ENCODE data around the gene SAG.
"Not testable (repeated sequence)": the region's sequence is repeated elsewhere in the genome, so short reads cannot be mapped to it uniquely, and the experiment has no call there.

The SAG gene

GRCh38 chr2:233358947-233359346, 51.3 kb downstream of the SAG start:
- DNase-seq: no peak

DNA sequence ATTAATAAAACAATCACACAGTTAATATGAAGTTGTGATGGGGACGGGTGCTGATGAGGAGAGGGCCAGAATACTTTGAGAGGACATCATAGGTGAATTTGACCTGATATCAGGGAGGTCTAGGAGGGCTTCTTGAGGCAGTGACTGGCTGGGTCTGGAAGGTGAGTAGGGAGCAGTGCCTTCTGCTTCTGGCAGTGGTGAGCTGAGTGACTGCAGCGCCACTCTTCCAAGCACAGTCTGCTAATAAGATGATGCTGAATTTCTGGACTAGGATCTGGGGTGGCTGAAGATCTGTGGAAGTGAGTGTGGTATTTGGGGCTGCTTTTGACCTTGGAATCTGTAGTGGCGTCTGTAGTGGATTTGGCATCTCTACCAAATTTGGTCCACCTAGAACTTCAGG, 52.2 kb downstream of the SAG start:
- no peak for DNase-seq

GRCh38 chr2:233360771-233361176, 53.2 kb downstream of the SAG start:
- no peak for DNase-seq

DNA sequence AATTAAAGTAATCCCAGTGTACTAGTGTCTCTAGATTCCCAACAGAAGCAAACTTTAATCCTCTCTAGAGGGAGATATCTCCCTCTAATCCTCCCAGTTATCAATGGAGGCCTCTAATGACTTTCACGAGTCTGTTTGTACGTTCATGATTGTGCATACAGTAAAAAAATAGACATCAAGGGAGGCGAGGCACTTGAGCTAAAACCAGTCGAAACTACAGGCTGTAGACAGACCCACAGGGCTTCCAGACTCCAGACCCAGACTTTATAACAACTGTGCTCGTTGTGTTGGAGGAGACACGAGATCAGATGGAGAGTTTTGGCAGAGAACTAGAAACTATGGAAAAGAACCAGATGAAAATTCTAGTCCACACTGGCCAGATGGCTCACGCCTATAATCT, 53.7 kb downstream of the SAG start:
- DNase-seq: no peak

GRCh38 chr2:233362742-233363141, 55.1 kb downstream of the SAG start:
- DNase-seq: no peak

DNA sequence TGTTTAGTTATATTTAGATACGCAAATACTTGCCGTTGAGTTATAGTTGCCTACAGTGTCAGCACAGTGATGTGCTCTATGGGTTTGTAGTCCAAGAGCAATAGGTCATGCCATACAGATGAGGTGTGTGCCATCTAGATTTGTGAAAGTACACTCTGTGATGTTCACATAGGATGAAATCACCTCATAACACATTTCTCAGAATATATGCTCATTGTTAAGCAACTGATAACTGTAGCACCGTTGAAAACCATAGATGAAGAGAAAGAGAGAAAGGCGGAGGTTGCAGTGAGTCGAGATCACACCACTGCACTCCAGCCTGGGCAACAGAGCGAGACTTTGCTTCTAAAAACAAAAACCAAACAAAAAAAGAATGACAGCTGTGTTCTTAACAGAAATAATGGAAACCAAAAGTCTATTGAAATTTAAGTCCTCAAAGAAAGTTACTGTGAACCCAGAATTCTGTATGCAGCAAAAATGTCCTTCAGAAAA, 56.2 kb downstream of the SAG start:
- no peak for DNase-seq

- DNase-seq: no peak
Measured at GRCh38 chr2:233365861-233366520, 58.4 kb downstream of the SAG start.

DNA sequence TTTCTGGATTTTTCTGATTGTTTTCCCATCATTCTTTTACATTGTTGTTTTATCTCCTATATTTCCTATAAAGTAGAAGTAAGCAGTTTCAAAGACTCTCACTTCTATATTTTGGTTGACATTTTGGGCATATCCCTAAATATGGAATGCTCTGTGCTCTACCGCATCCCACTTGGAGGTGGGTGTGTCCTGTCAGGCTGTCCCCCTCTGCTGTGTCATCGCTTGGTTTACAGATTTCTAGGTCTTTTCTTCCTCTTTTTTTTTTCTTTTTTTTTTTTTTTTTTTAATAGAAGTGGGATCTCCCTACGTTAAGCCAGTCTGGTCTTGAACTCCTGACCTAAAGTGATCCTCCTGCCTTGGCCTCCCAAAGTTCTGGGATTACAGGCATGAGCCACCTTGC, 60.0 kb downstream of the SAG start:
- DNase-seq: no peak

- DNase-seq: no peak
Measured at GRCh38 chr2:233368756-233369155, 61.1 kb downstream of the SAG start.

- DNase-seq: no peak
Measured at GRCh38 chr2:233369462-233369861, 61.8 kb downstream of the SAG start.

- no peak for DNase-seq
Measured at GRCh38 chr2:233369897-233370685, 62.5 kb downstream of the SAG start.

DNA sequence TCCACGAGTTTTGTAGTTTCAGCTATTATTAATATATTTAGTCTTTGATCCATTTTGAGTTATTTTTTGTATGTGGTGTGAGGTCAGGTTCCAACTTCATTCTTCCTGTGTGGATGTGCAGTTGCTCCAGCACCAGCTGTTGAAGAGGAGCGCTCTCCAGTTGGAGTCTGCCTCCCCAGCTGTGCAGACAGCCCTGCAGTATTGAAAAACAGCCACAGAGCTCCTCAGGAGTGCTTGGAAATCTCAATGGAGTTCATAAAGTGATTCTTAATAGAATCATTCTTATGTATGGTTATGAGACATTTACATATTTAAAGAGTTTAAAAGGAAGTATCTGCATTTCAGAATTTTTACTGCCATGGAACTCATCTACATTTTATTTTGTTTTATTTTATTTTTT, 64.0 kb downstream of the SAG start:
- no peak for DNase-seq

DNA sequence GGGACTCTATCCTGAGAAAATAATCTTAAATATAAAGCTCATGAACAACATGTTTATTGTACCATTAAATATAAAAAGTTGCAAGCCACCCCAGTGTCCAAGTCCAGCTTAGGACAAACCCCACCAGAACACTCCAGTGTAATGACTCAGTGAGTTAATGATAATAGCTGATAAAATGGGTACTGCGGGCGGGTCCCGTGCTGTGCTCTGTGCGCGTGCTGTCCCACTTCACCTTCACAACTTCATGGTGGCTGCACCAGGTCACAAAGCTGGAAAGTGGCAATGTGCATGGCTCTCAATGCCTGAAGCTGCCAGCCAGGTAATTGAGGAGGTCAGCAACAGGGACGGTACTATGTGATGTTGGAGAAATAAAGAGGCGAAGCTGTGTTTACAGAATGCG, 65.2 kb downstream of the SAG start:
- no peak for DNase-seq

DNA sequence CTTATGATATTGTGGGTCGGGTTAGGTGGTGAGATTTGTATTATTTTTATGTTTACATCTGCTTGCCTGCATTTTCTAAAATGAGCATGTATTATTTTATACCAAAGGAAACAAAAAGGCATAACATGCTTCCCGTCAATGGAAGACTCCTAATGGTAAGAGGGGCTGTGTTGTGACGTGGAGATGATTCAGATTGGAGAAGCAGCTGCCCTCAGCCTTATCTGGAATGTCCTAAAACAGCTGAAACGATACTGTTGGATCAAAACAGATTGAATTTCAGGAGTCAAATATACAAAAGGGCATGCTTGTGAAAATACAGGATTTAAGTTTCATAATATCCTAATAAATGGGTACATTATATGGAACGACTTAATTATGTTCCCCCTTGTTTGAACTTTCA, 65.7 kb downstream of the SAG start:
- no peak for DNase-seq

- not testable (repeated sequence) for DNase-seq
Measured at GRCh38 chr2:233374776-233375175, 67.2 kb downstream of the SAG start.

DNA sequence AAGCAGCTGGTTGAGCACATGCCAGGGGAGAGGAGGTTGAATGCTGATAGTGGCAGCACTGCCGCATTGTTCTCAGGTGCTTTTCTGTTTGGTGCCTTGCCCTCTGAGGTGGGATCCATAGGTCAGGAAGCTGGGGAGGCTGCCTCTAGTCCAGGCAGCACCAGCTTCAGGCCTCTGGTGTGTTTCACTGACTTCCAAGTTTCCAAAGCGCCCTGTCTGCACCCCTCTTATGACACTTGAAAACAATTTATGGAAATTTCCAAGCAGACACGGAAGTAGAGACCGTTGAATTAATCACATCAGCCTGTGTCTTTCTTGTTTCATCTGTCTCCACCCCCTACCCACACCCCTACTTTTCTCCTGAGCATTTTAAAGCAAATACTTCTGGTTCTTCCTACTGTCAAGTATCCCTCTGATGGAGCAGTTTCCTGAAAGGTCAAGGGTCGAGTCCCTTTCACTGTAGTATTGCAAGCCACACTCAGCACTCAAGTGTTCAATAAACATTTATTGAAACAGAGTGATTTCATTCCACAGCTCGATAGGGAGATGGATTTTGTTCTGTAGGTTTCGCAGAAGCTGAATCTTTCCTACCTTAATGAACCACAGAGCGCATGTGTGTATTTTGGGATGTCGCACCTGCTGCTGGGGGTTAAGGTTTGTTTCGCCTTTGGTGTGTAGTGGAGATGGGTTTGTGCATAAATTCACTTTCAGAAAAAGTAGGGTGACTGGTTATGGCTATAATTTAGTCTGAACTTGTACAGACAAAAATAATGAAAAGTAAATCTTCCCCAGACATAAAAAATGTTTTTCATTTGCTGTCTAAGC, 68.1 kb downstream of the SAG start:
- DNase-seq: no peak

DNA sequence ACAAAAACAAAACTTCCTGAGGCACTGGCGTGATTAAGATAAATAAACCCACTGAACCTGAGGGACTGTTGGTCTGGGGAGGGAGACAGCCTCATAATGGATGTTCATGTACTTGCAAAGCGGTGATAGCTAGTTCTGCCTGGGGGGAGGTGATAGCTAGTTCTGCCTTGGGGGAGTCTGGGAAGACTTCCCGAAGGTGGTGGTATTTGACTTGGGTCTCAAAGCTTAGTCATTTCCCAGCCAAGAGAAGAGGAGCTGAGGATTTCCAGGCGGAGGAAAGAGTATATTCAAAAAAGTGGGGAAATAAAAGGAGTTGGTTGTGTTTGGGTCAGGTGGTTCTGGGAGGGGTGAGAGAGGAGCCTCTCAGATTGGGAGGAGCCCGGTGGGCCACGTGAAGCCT, 71.4 kb downstream of the SAG start:
- DNase-seq: no peak

DNA sequence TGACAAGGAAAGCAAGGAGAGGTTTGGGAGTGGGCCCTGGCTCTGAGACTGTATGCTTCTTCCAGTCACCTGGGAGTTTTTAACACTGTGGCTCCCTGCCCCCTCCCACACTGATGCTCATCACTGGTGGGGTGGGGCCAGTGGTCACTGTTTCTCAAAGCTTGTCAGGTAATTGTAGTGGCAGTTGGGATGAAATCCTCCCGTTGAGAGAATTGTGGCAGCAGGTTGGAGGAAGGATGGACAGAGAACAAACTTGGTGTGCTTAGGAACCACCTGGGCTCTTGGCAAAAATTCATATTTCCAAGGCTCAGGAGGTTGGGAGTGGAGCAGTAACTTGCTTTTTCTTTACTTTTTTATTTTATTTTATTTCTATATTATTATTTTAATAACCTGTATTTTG, 71.8 kb downstream of the SAG start:
- no peak for DNase-seq

GRCh38 chr2:233380132-233380895, 72.7 kb downstream of the SAG start:
- DNase-seq: no peak

- DNase-seq: no peak
Measured at GRCh38 chr2:233380995-233381637, 73.5 kb downstream of the SAG start.

DNA sequence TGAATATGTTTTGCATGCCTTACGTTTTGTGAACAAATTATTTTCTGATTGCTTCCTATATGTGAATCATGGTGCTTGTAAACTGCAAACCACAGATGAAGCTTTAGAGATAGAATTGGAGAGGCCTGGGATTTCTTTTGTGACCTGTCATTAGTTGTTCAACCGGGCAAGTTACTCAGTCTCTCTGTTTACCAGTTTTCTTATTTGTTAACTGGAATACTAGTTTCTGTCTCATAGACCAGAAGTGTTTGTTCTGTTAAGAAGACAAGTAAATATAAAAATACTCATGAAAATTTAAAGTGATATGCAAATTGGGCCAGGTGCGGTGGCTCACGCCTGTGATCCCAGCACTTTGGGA, 74.0 kb downstream of the SAG start:
- no peak for DNase-seq

DNA sequence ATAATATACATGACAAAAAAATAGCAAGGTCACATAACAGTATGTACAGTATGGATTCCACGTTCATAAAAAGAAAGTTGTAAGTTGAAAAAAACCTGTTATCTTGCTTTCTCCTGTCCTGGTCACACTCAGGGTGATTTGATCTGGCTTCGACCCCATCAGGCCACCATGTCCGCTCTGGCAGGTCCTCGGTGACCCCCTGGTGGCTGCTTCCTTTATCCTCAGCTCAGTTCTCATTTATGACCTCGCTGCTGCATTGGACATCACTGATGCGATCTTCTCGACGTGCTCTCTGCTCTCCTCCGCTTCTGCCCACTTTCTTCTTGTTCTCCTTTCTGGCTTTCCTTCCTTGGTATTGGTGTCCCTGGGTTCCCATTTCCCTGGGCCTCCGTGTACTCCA, 76.4 kb downstream of the SAG start:
- no peak for DNase-seq
